Neural cell (in vitro differentiated cells): ENCODE results near the gene QSOX2. TPM values are rescaled to one million over a fixed set of nuclear protein-coding genes. Genes with fewer than 3 reads are reported as not detected.

Experiments
- H2AFZ ChIP-seq: fragments of 200-600, 300-800 bp; sonication (generic), shearing (Covaris generic); 2 replicates; pipeline ENCODE4 v1.6.0; 2014; ENCODE audit warnings: low read depth, mild to moderate bottlenecking, antibody characterized with exemption, low read length, moderate library complexity
- H3F3A ChIP-seq: fragments of 200-600 bp; shearing (Covaris generic); 2 replicates; pipeline ENCODE4 v1.6.1; 2016; ENCODE audit warnings: mild to moderate bottlenecking, moderate library complexity, mixed read lengths, antibody characterized with exemption, low read length; ENCODE audit not compliant: insufficient read depth, poor library complexity, severe bottlenecking
- H3K27ac ChIP-seq: fragments of 200-600, 300-800 bp; sonication (generic), shearing (Covaris generic); 2 replicates; pipeline ENCODE4 v1.5.1; 2014; ENCODE audit warnings: mild to moderate bottlenecking, low read length, moderate library complexity
- H3K27me3 ChIP-seq: fragments of 300-800, 200-600 bp; sonication (generic), shearing (Covaris generic); 2 replicates; pipeline ENCODE4 v1.6.0; 2014; ENCODE audit warnings: mild to moderate bottlenecking, low read depth, low read length, moderate library complexity; ENCODE audit not compliant: insufficient read depth
- H3K36me3 ChIP-seq: fragments of 300-800, 200-600 bp; sonication (generic), shearing (Covaris generic); 2 replicates; pipeline ENCODE4 v1.5.1; 2014; ENCODE audit warnings: mild to moderate bottlenecking, antibody characterized with exemption, low read length, moderate library complexity; ENCODE audit not compliant: insufficient read depth
- H3K4me2 ChIP-seq: fragments of 300-800, 200-600 bp; sonication (generic), shearing (Covaris generic); 2 replicates; pipeline ENCODE4 v1.6.0; 2014; ENCODE audit warnings: mild to moderate bottlenecking, low read length
- H3K4me3 ChIP-seq: fragments of 300-800, 200-600 bp; sonication (generic), shearing (Covaris generic); 2 replicates; pipeline ENCODE4 v1.5.1; 2014; ENCODE audit warnings: mild to moderate bottlenecking, low read length, moderate library complexity
- H3K79me2 ChIP-seq: fragments of 200-600 bp; shearing (Covaris generic); replicated peaks from 2 replicates; pipeline ENCODE4 v1.6.0; 2014; ENCODE audit warnings: mild to moderate bottlenecking, low read length, moderate library complexity; ENCODE audit not compliant: insufficient read depth
- H3K9ac ChIP-seq: fragments of 300-800, 200-600 bp; sonication (generic), shearing (Covaris generic); 2 replicates; pipeline ENCODE4 v1.6.1; 2016; ENCODE audit warnings: mild to moderate bottlenecking, low read length, mixed read lengths
- H3K9me2 ChIP-seq: fragments of 200-600 bp; shearing (Covaris generic); 2 replicates; pipeline ENCODE4 v1.6.1; 2016; ENCODE audit warnings: mild to moderate bottlenecking, low read length, mixed read lengths; ENCODE audit not compliant: insufficient read depth
- H3K9me3 ChIP-seq: fragments of 200-600, 300-800 bp; sonication (generic), shearing (Covaris generic); 2 replicates; pipeline ENCODE4 v1.6.1; 2016; ENCODE audit warnings: mild to moderate bottlenecking, mixed run types, low read length, moderate library complexity, mixed read lengths
- H4K20me1 ChIP-seq: fragments of 200-600 bp; shearing (Covaris generic); 2 replicates; pipeline ENCODE4 v1.6.1; 2016; ENCODE audit warnings: mild to moderate bottlenecking, mixed run types; ENCODE audit not compliant: insufficient read depth
- EP300 ChIP-seq: fragments of 450-650 bp; conservative IDR thresholded peaks from 2 replicates; pipeline ENCODE4 v1.6.1; 2014; ENCODE audit warnings: antibody characterized with exemption, mild to moderate bottlenecking, moderate library complexity; ENCODE audit not compliant: poor library complexity, severe bottlenecking
- EZH2 ChIP-seq: fragments of 200-600, 300-800 bp; shearing (Covaris generic), sonication (generic); IDR thresholded peaks from 2 replicates; pipeline ENCODE4 v1.6.1; 2014; ENCODE audit warnings: antibody characterized with exemption, low read length, borderline replicate concordance, mild to moderate bottlenecking; ENCODE audit not compliant: insufficient read depth, poor library complexity, severe bottlenecking
- MXI1 ChIP-seq: fragments of 450-650 bp; conservative IDR thresholded peaks from 2 replicates; pipeline ENCODE4 v1.6.1; 2014; ENCODE audit warnings: antibody characterized with exemption, mild to moderate bottlenecking; ENCODE audit not compliant: poor library complexity, severe bottlenecking
- POLR2AphosphoS5 ChIP-seq: IDR thresholded peaks from 2 replicates; pipeline ENCODE4 v1.6.1; 2012
- RAD21 ChIP-seq: fragments of 450-650 bp; conservative IDR thresholded peaks from 2 replicates; pipeline ENCODE4 v1.6.1; 2014; ENCODE audit warnings: antibody characterized with exemption, mild to moderate bottlenecking, moderate library complexity
- SMC3 ChIP-seq: fragments of 450-650 bp; conservative IDR thresholded peaks from 2 replicates; pipeline ENCODE4 v1.6.1; 2014; ENCODE audit warnings: antibody characterized with exemption, mild to moderate bottlenecking, moderate library complexity; ENCODE audit not compliant: poor library complexity
- TAF1 ChIP-seq: IDR thresholded peaks from 2 replicates; pipeline ENCODE4 v1.6.1; 2012; ENCODE audit warnings: low read depth
- polyA plus RNA-seq: library from polyadenylated mRNA; depleted of rRNA; stranded (reverse); fragments of >200 nt; gene quantifications from 2 replicates; pipeline ENCODE4 v1.2.3, GENCODE V29; 2014
- TF ChIP-seq, protein P1 (sequence below): fragments of 450-650 bp; IDR thresholded peaks from 2 replicates; pipeline ENCODE4 v1.5.1; 2014; ENCODE audit warnings: antibody characterized with exemption, mild to moderate bottlenecking, moderate library complexity; ENCODE audit not compliant: poor library complexity, severe bottlenecking
- TF ChIP-seq, protein P2 (sequence below): IDR thresholded peaks from 2 replicates; pipeline ENCODE4 v1.6.1; 2012; ENCODE audit warnings: borderline replicate concordance

The QSOX2 gene
- polyA plus RNA-seq, 1 donor from 2014 or later, result 20.7 TPM

DNA sequence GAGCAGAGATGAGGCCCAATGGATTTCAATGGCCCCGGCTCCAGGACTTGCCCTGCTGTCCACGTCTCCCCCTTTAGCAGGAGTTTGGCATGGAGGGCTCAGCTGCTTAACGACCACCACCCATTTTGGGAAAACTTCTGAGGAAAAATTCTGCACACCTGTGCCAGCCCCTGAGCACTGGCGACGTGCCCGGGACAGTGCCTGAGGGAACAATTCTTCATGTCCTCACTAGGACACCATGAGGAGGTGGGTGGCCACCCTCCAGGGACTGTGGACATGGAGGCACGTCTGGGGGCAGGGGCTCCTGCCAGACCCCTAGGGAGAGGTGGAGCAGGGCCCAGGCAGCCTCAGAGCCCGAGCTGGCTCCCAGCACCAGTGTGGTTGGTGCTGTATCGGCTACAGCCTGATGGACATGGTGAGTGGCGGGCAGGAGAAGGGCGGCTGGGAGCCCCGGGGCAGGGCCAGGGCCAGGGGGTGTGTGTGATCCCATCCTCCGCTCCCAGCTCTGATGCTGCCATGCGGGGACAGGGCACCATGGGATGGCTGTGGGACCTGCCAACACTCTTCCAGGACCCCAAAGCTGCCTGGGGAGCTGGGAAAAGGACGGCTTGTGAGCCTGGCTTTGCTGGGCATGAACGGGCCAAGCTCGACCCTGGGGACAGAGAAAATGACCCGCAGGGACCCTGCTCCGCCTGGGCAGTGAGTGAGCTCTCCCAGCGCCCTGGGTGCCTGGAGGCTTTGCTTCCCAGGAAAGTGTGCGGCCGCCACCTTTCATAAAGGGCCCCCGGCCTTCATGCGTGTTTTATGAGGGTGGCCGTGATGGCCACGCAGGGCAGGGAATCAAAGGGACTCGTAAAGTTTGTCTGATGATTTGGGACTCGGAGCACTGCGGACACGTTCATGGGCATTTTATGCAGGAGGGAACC is 3.6 kb upstream of the QSOX2 start:
- no peak overlapping the region for H3K4me2 ChIP-seq
- no peaks in the 10 kb centered on the region for H3K9me3 ChIP-seq
- no peaks in the 10 kb centered on the region for H4K20me1 ChIP-seq
- peaks cover 7% of the 10 kb centered on the region for H3K79me2 ChIP-seq
- H3K9me2 ChIP-seq, result no peaks in the 10 kb centered on the region
- H3K27me3 ChIP-seq, result no peaks in the 10 kb centered on the region
- H3K27ac ChIP-seq, result no peak overlapping the region
- H2AFZ ChIP-seq, result no peak overlapping the region
- H3K4me3 ChIP-seq, result no peak overlapping the region
- no peaks in the 10 kb centered on the region for H3F3A ChIP-seq
- H3K36me3 ChIP-seq, result no peaks in the 10 kb centered on the region
- TF ChIP-seq, protein P1, sequence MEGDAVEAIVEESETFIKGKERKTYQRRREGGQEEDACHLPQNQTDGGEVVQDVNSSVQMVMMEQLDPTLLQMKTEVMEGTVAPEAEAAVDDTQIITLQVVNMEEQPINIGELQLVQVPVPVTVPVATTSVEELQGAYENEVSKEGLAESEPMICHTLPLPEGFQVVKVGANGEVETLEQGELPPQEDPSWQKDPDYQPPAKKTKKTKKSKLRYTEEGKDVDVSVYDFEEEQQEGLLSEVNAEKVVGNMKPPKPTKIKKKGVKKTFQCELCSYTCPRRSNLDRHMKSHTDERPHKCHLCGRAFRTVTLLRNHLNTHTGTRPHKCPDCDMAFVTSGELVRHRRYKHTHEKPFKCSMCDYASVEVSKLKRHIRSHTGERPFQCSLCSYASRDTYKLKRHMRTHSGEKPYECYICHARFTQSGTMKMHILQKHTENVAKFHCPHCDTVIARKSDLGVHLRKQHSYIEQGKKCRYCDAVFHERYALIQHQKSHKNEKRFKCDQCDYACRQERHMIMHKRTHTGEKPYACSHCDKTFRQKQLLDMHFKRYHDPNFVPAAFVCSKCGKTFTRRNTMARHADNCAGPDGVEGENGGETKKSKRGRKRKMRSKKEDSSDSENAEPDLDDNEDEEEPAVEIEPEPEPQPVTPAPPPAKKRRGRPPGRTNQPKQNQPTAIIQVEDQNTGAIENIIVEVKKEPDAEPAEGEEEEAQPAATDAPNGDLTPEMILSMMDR, result no peak
- no peak for TF ChIP-seq EP300
- no peak for TF ChIP-seq EZH2
- TF ChIP-seq RAD21, result no peak
- TF ChIP-seq POLR2AphosphoS5, result no peak
- TF ChIP-seq TAF1, result no peak
- TF ChIP-seq, protein P2, sequence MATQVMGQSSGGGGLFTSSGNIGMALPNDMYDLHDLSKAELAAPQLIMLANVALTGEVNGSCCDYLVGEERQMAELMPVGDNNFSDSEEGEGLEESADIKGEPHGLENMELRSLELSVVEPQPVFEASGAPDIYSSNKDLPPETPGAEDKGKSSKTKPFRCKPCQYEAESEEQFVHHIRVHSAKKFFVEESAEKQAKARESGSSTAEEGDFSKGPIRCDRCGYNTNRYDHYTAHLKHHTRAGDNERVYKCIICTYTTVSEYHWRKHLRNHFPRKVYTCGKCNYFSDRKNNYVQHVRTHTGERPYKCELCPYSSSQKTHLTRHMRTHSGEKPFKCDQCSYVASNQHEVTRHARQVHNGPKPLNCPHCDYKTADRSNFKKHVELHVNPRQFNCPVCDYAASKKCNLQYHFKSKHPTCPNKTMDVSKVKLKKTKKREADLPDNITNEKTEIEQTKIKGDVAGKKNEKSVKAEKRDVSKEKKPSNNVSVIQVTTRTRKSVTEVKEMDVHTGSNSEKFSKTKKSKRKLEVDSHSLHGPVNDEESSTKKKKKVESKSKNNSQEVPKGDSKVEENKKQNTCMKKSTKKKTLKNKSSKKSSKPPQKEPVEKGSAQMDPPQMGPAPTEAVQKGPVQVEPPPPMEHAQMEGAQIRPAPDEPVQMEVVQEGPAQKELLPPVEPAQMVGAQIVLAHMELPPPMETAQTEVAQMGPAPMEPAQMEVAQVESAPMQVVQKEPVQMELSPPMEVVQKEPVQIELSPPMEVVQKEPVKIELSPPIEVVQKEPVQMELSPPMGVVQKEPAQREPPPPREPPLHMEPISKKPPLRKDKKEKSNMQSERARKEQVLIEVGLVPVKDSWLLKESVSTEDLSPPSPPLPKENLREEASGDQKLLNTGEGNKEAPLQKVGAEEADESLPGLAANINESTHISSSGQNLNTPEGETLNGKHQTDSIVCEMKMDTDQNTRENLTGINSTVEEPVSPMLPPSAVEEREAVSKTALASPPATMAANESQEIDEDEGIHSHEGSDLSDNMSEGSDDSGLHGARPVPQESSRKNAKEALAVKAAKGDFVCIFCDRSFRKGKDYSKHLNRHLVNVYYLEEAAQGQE, result no peak
- no peak for TF ChIP-seq SMC3
- TF ChIP-seq MXI1, result no peak
- H3K9ac ChIP-seq, result no peak overlapping the region

GRCh38 chr9:136247947-136248637 is 2.5 kb upstream of the QSOX2 start:
- no peak overlapping the region for H3K4me2 ChIP-seq
- H3K27me3 ChIP-seq, result no peaks in the 10 kb centered on the region
- H3K79me2 ChIP-seq, result peaks cover 13% of the 10 kb centered on the region
- H3K27ac ChIP-seq, result no peak overlapping the region
- no peak overlapping the region for H3K4me3 ChIP-seq
- H3K9me2 ChIP-seq, result no peaks in the 10 kb centered on the region
- H4K20me1 ChIP-seq, result no peaks in the 10 kb centered on the region
- H3K36me3 ChIP-seq, result no peaks in the 10 kb centered on the region
- no peak overlapping the region for H2AFZ ChIP-seq
- no peak overlapping the region for H3K9ac ChIP-seq
- TF ChIP-seq, protein P2, result no peak
- TF ChIP-seq EP300, result no peak
- TF ChIP-seq, protein P1, result no peak
- H3F3A ChIP-seq, result no peaks in the 10 kb centered on the region
- H3K9me3 ChIP-seq, result no peaks in the 10 kb centered on the region
